Measurements from ENCODE around the gene RAMP2.
A peak's percentile ranks its signal among the peaks of the same experiment; 100 is the strongest.
"Not testable (repeated sequence)": the region's sequence is repeated elsewhere in the genome, so short reads cannot be mapped to it uniquely, and the experiment has no call there.

The RAMP2 gene

DNA sequence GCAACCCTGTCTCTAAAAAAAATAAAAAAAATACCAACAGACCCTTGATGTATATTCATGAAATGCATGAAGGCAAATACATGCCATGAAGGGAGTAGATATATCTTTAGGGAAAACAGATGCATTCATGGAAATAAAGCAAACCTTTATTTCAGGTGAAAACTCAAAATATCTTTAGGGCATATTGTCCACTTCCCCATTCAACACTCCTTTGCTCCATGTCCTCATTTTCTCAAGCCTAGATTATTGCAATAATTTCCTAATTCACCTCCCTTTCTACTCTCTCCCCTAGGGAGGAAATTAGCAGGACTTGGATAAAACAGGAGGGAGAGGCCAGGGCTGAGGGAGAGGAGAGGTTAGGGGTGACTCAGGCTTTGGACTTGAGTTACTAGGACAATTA, 6.5 kb downstream of the RAMP2 start:
- FAIRE-seq (no peak), DNase-seq (ENCODE audit: insufficient read length, low spot score) (no peak)

DNA sequence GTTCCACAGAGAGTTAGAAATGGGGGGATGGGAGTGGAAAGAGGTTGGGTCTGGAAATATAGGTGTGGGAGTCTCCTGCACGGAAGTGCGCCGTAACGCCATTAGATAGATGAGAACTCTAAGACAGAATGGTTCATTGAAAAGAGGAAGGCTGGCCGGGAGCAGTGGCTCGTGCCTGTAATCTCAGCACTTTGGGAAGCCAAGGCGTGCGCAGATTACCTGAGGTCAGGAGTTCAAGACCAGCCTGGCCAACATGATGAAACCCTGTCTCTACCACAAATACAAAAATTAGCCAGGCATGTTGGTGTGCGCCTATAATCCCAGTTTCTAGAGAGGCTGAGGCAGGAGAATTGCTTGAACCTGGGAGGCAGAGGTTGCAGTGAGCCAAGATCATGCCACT, 7.0 kb downstream of the RAMP2 start:
- DNase-seq (ENCODE audit: insufficient read length, low spot score); FAIRE-seq: not testable (repeated sequence)

DNA sequence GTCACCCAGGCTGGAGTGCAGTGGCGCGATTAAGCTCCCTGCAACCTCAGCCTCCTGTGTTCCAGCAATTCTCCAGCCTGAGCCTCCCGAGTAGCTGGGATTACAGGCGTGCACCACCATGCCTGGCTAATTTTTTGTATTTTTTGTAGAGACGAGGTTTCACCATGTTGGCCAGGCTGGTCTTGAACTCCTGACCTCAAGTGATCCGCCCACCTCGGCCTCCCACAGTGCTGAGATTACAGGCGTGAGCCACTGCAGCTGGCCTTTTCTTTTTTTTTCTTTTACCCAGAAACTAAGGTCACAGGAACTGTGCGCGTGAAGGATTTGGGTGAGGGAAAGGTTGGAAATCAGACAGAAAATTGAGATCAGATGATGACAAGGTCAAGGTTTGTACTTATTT, 8.9 kb downstream of the RAMP2 start:
- FAIRE-seq; DNase-seq (ENCODE audit: insufficient read length, low spot score): not testable (repeated sequence)

DNA sequence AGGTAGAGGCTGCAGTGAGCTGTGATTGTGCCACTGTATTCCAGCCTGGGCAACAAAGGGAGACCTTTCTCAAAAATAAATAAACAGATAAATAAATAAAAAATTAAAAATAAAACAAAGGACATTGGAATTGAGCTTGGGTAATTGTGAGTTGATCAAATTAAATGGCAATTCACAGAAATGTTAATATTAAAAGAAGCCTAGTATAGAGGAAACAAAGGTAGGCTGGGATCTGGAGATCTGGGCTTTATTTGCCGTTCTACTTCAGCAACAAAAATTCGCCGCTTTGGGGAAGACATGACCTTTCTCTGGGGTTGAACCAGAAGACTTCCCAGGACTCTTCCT, 11.9 kb downstream of the RAMP2 start:
- no peak for FAIRE-seq
- DNase-seq (ENCODE audit: insufficient read length, low spot score), result no peak

DNA sequence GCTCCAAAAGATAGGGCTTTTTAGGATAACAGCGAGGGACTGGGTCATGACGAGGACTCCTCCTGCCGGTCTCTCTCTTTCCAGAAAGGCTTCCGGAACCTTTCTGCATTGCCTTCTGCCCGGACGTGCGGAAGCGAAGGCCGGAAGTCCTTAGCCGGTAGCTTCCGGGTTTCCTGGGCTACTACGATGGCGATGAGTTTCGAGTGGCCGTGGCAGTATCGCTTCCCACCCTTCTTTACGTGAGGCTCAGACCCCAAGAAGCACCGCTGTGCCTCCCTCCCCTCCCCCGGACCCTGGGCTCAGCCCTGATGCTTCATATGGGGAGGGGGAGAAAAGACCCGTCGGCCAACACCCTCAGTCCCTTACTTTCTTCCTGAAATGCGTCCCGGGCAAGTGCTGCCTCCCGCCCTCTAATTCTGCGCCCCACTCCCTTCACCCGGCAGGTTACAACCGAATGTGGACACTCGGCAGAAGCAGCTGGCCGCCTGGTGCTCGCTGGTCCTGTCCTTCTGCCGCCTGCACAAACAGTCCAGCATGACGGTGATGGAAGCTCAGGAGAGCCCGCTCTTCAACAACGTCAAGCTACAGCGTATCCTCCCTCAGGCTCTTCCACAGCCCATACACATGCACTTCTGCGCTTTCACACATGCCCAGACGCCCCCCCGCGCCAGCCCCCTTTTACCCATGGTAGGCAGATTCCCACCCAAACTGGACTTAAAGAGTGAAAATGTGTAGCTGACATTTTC, 12.4 kb downstream of the RAMP2 start, which contains the start of gene VPS25:
Gene VPS25, plus strand, starts transcription at position 160 of the 746 bp plus-strand sequence. Its CDS starts 27 bp downstream, at position 187.
- peak; percentile 93 for FAIRE-seq

DNA sequence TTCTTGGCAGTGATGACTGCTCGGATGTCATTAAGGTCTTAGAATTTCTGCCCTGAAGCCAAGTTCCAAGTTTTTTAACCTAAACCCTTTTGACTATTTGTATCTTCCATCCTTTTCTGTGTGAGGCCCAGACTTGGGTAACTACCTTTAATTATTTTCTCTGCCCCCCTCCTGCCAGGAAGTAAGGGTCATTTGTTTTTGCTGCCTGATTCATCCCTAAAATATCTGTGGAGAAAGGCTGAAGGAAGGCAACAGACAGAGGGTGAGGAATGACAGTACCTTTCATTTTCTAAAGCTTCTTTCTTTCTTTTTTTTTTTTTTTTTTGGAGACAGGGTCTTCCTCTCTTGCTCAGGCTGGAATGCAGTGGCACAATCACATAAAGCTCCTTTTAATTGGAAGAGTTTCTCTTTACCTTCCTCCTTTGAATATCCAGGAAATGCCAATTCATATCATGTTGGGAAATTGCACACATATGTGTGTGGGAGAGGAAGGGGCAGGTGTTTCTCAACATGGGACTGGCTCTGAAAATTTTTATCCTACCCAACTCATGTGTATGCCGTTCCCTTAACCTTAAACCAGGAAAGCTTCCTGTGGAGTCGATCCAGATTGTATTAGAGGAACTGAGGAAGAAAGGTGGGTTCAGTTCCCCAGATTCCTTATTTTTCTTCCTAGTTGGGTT, 13.2 kb downstream of the RAMP2 start:
- FAIRE-seq (no peak), DNase-seq (ENCODE audit: insufficient read length, low spot score) (no peak)

More for the DNA sequence above, 12.4 kb downstream of the RAMP2 start, which contains the start of gene VPS25:
- peak; percentile 85 for DNase-seq (ENCODE audit: insufficient read length, low spot score)

DNA sequence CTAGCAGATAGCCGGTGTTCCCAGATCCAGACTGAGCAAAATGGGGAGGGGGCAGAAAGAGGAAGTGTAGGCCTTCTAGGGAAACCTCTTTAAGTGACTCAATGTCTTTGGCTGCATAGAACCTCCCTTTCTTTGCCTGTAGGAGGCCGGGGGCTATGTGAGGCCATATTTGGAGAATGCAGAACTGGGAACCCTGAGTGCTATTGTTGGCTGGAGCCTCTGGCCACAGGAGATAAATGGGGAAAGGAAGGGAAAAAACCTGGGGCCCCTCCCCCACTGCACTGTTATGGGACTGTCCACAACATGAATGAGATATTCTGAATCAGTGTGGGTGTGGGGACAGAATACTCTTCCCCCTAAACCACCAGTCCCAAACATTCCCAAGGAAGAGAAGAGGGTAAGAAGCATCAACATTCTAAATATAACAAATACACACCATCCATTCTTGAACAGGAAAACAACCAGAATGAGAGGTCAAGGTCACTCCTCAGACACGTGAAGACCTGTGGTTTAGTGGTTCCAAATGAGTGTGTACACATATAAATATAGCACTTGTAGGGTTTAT, 14.6 kb downstream of the RAMP2 start:
- no peak for FAIRE-seq
- no peak for DNase-seq (ENCODE audit: insufficient read length, low spot score)

DNA sequence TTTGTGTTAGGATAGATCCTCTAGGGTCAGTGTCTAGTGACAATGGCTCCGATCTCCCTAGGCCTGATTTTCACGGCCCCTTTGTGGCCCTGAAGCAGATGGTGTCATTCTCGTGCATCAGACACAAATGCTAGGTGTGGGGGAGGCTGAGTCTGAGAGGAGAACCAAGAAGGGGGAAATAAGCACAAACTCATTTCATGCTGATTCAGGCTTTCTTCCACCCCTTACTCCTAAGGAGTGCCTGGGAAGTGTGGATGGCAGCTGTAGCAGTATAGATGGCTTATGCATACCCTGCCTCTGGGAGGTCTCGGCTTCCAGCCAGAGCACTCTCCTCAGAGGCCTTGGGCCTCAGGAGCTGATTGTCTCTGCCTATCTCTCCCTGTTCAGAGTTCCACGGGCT, 17.5 kb downstream of the RAMP2 start:
- FAIRE-seq (no peak), DNase-seq (ENCODE audit: insufficient read length, low spot score) (no peak)

DNA sequence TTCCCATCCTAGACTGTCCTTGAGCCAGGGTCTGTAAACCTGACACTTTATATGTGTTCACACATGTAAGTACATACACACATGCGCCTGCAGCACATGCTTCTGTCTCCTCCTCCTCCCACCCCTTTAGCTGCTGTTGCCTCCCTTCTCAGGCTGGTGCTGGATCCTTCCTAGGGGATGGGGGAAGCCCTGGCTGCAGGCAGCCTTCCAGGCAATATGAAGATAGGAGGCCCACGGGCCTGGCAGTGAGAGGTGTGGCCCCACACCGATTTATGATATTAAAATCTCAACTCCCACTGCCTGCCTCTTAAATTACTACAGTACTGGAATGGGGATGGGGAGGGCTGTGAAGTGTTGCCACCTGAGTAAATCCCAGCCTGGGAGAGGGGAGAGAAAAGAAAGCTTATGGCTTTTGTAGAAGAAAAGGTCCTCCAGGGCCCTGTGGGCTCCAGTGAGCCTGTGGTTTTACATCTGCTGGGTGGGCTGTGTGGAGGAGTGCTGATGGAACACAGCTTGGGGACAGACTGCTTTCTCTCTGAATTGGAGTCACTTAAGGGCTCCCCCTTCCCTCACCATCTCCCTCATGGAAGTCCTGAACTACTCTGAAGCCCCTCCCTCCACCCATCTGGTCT, 18.4 kb downstream of the RAMP2 start:
- DNase-seq (ENCODE audit: insufficient read length, low spot score) (no peak), FAIRE-seq (no peak)

DNA sequence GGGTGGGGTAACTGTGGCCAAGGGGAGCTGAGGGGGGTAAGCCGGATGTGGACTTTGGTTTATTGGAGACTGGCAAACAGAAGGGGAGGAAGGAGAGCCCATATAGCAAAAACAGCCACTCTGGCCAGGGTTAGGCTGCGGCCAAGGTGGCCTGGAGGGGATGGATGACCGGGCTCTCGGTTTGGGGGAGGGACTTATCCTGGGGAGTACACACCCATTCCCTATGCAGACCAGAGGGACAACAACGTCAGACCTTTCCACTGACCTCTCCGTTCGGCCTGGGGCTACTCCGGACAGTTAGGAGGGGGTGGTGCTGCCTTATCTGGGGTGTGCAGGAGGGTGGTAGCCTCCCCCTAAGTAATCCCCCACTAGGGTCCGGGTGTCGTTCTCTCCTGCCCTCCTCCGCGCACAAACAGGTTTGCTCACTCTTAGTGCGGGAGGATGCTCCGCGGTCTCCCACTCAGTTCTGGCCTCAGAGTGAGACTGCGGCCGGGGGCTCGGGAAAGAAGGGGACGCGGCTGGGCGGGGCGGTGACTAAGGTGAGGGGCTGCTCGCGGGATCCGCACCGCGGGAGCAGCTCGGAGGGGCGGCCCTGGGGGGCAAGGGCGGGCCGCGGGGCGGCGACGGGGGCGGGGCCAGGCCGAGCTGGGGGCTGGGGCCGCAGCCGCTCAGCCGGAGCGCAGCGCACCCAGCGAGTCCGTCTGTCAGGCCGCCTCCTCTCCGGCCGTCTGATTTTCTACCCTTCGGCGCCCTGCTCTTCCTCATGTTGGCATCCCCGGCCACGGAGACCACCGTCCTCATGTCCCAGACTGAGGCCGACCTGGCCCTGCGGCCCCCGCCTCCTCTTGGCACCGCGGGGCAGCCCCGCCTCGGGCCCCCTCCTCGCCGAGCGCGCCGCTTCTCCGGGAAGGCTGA, 19.2 kb downstream of the RAMP2 start, which contains the start of gene WNK4:
Gene WNK4, plus strand, starts transcription at position 675 of the 915 bp plus-strand sequence. Its CDS starts 89 bp downstream, at position 764.
- no peak for FAIRE-seq
- no peak for DNase-seq (ENCODE audit: insufficient read length, low spot score)

DNA sequence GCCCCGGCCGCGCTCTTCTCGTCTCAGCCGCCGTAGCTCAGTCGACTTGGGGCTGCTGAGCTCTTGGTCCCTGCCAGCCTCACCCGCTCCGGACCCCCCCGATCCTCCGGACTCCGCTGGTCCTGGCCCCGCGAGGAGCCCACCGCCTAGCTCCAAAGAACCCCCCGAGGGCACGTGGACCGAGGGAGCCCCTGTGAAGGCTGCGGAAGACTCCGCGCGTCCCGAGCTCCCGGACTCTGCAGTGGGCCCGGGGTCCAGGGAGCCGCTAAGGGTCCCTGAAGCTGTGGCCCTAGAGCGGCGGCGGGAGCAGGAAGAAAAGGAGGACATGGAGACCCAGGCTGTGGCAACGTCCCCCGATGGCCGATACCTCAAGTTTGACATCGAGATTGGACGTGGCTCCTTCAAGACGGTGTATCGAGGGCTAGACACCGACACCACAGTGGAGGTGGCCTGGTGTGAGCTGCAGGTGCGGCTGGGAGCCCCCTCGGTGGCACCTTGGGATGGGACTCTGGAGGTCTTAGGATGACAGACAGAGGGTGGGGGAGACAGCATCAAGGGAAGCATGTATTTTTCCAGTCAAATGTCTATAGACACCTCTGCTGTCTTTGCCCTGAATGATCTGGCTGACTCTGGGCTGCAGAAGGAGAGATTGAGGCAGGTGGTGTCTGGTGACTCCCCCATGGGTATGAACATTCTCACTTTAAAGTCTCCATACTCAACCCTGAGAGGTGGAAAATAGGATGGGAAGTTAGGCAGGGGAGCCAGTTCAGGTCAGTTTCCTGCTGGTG, 20.0 kb downstream of the RAMP2 start:
- FAIRE-seq, result no peak
- no peak for DNase-seq (ENCODE audit: insufficient read length, low spot score)

DNA sequence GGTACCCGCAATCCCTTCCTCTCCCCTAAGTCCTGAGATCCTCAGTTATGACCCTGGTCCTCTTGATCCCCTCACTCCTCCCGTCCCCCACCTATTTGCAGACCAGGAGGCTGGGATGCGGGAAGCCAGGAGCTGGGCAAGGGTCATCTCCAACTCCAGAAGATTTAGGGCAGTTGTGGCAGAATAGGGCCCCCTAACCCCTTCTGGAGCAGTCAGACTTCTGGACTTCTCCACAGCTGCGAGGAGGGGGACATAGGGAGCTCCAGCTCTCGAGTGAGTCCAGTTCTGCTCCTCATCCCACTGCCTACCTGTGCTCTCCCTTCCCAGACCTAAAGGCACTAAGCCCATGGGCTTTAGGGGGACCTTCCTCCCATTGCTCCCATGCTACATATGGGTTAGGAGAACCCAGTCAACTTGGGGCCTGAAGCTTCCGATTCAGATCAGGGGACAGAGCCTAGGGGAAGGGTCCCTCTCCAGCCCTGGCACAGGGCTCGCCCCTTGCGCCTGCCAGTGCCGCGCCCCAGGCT, 20.7 kb downstream of the RAMP2 start:
- FAIRE-seq, result no peak
- DNase-seq (ENCODE audit: insufficient read length, low spot score), result no peak

DNA sequence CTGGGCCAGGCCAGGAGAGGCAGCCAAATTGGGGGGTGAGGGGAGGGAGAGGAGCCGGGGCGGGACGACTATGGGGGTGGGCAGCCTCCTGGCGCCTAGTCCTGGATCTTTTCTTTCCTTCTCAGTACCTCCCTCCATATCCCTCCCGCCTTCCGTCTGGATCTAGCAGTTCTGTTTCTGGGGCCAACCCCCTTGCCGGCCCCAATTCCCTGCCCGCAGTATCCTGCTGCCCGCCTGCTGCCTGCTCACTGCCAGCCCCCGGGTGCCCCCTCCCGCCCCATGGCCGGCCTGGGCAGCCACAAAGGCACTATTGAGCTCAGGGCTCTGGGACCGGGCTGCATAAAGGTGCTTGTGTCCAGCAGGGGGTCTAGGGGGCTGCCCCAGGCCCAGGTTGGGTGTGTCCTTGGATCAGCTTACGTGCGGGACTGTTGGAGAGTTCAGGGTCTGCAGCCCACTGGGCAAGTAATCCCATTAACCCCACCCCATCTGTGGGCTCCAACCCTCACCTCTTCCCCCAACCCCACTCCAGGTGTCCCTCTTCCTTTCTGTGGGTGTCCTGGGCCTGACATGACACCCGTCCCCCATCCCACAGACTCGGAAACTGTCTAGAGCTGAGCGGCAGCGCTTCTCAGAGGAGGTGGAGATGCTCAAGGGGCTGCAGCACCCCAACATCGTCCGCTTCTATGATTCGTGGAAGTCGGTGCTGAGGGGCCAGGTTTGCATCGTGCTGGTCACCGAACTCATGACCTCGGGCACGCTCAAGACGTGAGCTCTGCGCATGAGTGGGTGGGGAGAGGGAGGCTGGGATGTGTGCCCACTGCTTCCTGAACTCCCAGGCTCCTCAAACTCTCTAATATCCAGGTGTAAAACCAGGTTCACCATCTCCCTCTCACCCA, 21.4 kb downstream of the RAMP2 start:
- no peak for FAIRE-seq
- DNase-seq (ENCODE audit: insufficient read length, low spot score), result no peak

DNA sequence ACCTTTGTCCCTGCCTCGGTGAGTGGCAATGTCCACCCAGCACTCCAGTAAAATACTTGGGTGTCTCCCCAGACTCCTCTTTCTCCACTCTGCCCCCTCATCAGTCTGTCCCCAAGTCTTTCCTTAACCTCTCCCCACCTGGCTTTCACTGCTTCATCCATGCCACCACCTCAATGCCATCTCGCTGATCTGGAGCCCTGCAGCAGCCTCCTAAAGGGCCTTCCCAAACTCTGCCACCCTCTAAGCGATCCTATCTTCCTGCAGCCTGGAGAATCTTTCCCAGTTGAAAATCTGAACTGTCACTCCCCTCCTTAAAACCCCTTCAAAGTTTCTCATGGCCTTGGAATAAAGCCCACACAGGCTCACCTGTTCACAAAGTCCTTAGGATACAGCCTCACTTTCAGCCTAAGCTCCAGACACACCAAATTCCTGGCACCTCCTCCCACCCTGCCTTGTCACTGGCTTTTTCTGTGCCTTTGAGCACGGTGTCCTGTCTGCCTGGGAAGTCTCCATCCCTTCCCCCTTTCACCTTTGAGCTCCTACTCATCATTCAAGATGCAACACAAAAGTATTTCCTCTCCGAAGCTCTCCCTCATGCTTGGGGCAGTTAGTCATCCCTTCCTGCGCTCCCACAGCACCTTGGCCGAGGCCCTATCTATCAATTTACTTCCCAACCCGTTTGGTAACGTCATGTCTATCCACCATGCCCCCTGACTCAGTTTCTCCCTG, 22.2 kb downstream of the RAMP2 start:
- no peak for FAIRE-seq
- DNase-seq (ENCODE audit: insufficient read length, low spot score), result no peak

DNA sequence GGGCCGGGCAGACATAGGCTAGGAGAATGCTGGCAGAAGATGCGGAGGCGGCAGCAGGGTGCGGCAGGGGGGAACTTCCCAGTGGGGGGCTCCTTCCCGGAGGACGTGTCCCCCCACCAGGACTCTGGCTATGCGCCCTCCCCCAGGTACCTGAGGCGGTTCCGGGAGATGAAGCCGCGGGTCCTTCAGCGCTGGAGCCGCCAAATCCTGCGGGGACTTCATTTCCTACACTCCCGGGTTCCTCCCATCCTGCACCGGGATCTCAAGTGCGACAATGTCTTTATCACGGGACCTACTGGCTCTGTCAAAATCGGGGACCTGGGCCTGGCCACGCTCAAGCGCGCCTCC, 22.7 kb downstream of the RAMP2 start:
- FAIRE-seq, result no peak
- DNase-seq (ENCODE audit: insufficient read length, low spot score), result no peak

DNA sequence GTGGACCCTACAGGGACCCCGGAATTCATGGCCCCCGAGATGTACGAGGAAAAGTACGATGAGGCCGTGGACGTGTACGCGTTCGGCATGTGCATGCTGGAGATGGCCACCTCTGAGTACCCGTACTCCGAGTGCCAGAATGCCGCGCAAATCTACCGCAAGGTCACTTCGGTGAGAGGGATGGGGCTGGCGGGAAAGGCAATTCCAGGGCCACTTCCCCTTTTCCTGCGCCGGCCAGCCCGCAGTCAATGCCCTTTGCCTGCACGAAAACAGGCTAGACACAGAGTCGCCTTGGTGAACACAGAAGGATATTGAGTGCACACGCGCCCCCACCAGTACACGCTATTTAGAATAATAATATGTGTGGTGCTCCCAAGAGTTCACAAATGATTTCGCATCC, 23.4 kb downstream of the RAMP2 start:
- DNase-seq (ENCODE audit: insufficient read length, low spot score), result no peak
- FAIRE-seq, result no peak

DNA sequence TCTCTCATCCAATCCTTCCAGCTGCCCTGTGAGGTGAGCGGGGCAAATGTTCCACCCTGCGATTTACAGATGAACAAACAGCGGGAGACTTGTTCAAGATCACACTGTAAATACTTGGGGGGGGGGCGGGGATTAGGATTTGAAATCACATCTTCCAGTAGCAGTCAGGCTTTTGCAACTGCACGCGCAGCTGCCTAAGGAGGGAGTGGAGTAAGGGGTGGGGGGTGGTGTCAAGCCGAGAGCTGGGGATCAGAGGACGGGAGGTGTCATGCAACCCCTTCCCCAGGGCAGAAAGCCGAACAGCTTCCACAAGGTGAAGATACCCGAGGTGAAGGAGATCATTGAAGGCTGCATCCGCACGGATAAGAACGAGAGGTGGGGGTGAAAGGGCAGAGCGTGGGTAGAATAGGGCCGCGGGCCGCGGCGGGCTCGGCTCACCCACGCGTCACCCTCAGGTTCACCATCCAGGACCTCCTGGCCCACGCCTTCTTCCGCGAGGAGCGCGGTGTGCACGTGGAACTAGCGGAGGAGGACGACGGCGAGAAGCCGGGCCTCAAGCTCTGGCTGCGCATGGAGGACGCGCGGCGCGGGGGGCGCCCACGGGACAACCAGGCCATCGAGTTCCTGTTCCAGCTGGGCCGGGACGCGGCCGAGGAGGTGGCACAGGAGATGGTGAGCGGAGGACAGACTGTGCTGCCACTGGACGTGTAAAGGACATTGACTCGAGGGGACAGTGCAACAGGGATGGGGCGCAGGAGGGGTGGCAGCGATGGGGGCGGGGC, 24.0 kb downstream of the RAMP2 start:
- FAIRE-seq (no peak), DNase-seq (ENCODE audit: insufficient read length, low spot score) (no peak)
